KMS-11 (cell line): Measurements from ENCODE around the gene SULT1A2.

Experiments
- H2AFZ ChIP-seq: fragments of 200-600 bp; sonication (generic); 2 replicates; pipeline ENCODE4 v1.6.1; 2016; ENCODE audit warnings: antibody characterized with exemption, mixed run types, low read depth
- H3K27ac ChIP-seq: fragments of 200-600 bp; sonication (generic); 2 replicates; pipeline ENCODE4 v1.6.1; 2016; ENCODE audit warnings: mild to moderate bottlenecking, mixed run types
- H3K27me3 ChIP-seq: fragments of 200-600 bp; sonication (generic); 2 replicates; pipeline ENCODE4 v1.6.1; 2017; ENCODE audit warnings: mild to moderate bottlenecking, low read depth, mixed run types, moderate library complexity; ENCODE audit not compliant: insufficient read depth
- H3K36me3 ChIP-seq: fragments of 200-600 bp; sonication (generic); 2 replicates; pipeline ENCODE4 v1.6.1; 2017; ENCODE audit warnings: mild to moderate bottlenecking, mixed run types; ENCODE audit not compliant: insufficient read depth
- H3K4me1 ChIP-seq: fragments of 200-600 bp; sonication (generic); 2 replicates; pipeline ENCODE4 v1.6.1; 2016; ENCODE audit warnings: mild to moderate bottlenecking, low read depth, mixed run types; ENCODE audit not compliant: poor library complexity, severe bottlenecking
- H3K4me2 ChIP-seq: fragments of 200-600 bp; sonication (generic); 2 replicates; pipeline ENCODE4 v1.7.0; 2016; ENCODE audit warnings: mild to moderate bottlenecking, mixed run types
- H3K4me3 ChIP-seq: fragments of 200-600 bp; sonication (generic); IDR thresholded peaks from 2 replicates; pipeline ENCODE4 v1.6.1; 2017; ENCODE audit warnings: low read depth, low read length, mixed read lengths; ENCODE audit not compliant: insufficient read depth
- H3K79me2 ChIP-seq: fragments of 200-600 bp; sonication (generic); 2 replicates; pipeline ENCODE4 v1.6.1; 2016; ENCODE audit warnings: low read depth, mixed run types; ENCODE audit not compliant: insufficient read depth
- H3K9ac ChIP-seq: fragments of 200-600 bp; sonication (generic); 2 replicates; pipeline ENCODE4 v1.6.1; 2016; ENCODE audit warnings: mild to moderate bottlenecking, mixed run types
- H4K20me1 ChIP-seq: fragments of 200-600 bp; sonication (generic); 2 replicates; pipeline ENCODE4 v1.6.1; 2016; ENCODE audit warnings: mild to moderate bottlenecking, mixed run types; ENCODE audit not compliant: insufficient read depth
- CTCF ChIP-seq: fragments of 200-600 bp; sonication (generic); conservative IDR thresholded peaks from 2 replicates; pipeline ENCODE4 v1.6.1; 2017; ENCODE audit warnings: low read depth, mild to moderate bottlenecking, antibody characterized with exemption, low read length, moderate library complexity, mixed read lengths

Gene SULT1A2

DNA sequence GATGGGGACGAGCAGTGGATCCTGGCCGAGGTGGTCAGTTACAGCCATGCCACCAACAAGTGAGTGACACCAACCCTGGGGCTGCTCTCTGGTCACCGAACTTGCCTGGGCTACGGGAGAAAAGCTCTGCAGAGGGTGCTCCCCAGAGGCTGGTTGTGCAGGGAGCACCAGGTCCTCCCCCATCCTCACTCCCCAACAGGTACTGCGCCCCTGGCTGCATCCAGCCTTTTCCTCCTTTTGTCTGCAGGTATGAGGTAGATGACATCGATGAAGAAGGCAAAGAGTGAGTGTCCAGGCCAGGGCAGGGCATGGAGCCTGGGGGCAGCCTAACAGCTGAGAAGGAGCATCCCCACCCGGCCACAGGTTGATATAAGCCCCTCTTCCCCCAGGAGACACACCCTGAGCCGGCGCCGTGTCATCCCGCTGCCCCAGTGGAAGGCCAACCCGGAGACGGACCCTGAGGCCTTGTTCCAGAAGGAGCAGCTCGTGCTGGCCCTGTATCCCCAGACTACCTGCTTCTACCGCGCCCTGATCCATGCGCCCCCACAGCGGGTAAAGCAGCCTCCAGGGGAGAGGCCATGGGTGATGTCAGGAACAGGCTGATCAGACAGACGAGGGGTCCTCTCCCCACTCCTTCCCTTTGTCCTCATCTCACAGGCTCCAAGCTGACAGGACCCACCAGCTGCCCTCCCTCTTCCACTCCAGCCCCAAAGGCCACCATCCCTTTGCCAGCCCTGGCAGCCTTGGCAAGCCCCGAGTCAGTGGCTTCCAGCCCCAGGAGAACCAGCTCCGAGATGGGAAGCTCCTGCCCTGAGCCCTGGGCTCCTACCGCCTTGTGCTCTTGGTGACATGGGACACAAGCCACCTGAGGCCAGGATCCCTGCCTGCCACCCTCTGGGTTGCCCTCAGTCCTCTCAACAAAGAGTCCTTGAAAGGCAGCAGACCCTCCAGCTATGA lies 6.2 kb downstream of the SULT1A2 start:
- no peak overlapping the region for H3K9ac ChIP-seq
- no peak overlapping the region for H3K4me3 ChIP-seq
- H3K36me3 ChIP-seq, result no peaks in the 10 kb centered on the region
- no peak overlapping the region for H3K27ac ChIP-seq
- no peak overlapping the region for H2AFZ ChIP-seq
- H4K20me1 ChIP-seq, result no peaks in the 10 kb centered on the region
- no peaks in the 10 kb centered on the region for H3K4me1 ChIP-seq
- no peaks in the 10 kb centered on the region for H3K79me2 ChIP-seq
- H3K27me3 ChIP-seq, result no peaks in the 10 kb centered on the region
- TF ChIP-seq CTCF, result no peak
- H3K4me2 ChIP-seq, result no peak overlapping the region

GRCh38 chr16:28589930-28590329 lies 6.9 kb downstream of the SULT1A2 start:
- Histone ChIP-seq H2AFZ (no peak overlapping the region), H3K4me2 (no peak overlapping the region), H3K27me3 (no peaks in the 10 kb centered on the region), H3K36me3 (no peaks in the 10 kb centered on the region), H3K27ac (no peak overlapping the region), H3K9ac (no peak overlapping the region), H3K4me3 (no peak overlapping the region), H3K4me1 (no peaks in the 10 kb centered on the region), H3K79me2 (no peaks in the 10 kb centered on the region), H4K20me1 (no peaks in the 10 kb centered on the region)
- TF ChIP-seq CTCF, result no peak

GRCh38 chr16:28589069-28589468 lies 7.8 kb downstream of the SULT1A2 start:
- Histone ChIP-seq H4K20me1 (no peaks in the 10 kb centered on the region), H3K4me2 (no peak overlapping the region)

DNA sequence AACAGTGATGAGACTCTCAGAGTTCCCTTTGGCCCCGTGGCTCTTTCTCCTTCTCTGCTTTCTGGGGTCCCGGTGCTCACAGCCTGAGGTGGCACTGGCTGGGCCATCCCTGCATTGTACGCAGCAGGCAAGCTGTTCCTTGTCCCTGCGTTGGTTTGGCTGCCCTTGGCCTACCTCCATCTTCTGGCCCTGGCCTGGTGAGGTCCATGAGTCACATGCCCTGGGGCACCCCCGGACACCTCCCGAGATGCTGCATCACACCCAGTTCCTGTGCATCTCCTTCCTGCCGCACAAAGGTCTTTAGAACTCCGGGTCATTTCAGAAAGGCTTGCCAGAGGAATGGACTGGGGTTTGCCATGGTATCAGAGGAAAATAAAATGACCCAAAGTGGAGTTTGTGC lies 9.5 kb downstream of the SULT1A2 start:
- Histone ChIP-seq H3K4me3 (no peak overlapping the region), H3K27me3 (no peaks in the 10 kb centered on the region), H3K27ac (no peak overlapping the region), H3K79me2 (no peaks in the 10 kb centered on the region), H3K4me1 (no peaks in the 10 kb centered on the region), H2AFZ (no peak overlapping the region), H4K20me1 (no peaks in the 10 kb centered on the region), H3K36me3 (no peaks in the 10 kb centered on the region), H3K9ac (no peak overlapping the region), H3K4me2 (no peak overlapping the region)
- TF ChIP-seq CTCF, result no peak

More at GRCh38 chr16:28589069-28589468, 7.8 kb downstream of the SULT1A2 start:
- Histone ChIP-seq H3K4me1 (no peaks in the 10 kb centered on the region), H3K36me3 (no peaks in the 10 kb centered on the region), H3K27ac (no peak overlapping the region), H3K79me2 (no peaks in the 10 kb centered on the region), H3K4me3 (no peak overlapping the region), H3K27me3 (no peaks in the 10 kb centered on the region), H2AFZ (no peak overlapping the region), H3K9ac (no peak overlapping the region)
- no peak for TF ChIP-seq CTCF
